ENCODE data around the gene CIP2A.

DNA sequence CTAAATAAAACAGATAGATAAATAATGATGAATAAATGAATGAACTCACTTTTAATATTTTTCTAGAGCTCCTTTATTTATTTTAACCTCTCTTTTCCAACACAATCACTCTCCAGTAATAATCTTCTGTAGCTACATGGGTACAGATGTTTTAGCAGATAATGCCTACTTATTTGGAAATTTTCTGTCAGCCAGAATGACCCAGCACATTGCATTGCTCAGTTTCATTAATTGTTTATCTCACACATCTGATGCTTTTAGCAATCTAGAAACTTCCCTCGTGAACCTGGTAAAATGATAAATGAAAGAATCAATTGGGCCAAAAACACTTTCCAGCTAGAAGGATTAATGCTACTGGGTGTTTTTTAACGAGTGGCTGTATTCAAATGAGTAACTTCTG is 64.0 kb downstream of the CIP2A start:
- no peak for TF ChIP-seq SMC3 (IDR thresholded peaks at IDR 0.05; ENCODE audit: low read depth, low read length)
- TF ChIP-seq, protein P1, sequence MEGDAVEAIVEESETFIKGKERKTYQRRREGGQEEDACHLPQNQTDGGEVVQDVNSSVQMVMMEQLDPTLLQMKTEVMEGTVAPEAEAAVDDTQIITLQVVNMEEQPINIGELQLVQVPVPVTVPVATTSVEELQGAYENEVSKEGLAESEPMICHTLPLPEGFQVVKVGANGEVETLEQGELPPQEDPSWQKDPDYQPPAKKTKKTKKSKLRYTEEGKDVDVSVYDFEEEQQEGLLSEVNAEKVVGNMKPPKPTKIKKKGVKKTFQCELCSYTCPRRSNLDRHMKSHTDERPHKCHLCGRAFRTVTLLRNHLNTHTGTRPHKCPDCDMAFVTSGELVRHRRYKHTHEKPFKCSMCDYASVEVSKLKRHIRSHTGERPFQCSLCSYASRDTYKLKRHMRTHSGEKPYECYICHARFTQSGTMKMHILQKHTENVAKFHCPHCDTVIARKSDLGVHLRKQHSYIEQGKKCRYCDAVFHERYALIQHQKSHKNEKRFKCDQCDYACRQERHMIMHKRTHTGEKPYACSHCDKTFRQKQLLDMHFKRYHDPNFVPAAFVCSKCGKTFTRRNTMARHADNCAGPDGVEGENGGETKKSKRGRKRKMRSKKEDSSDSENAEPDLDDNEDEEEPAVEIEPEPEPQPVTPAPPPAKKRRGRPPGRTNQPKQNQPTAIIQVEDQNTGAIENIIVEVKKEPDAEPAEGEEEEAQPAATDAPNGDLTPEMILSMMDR (conservative IDR thresholded peaks at IDR 0.05; ENCODE audit: low read depth, low read length): no peak
- TF ChIP-seq RCOR1 (IDR thresholded peaks at IDR 0.05; ENCODE audit: insufficient replicate concordance, low read length): no peak
- no peak for TF ChIP-seq CEBPB (IDR thresholded peaks at IDR 0.05; ENCODE audit: low read depth, low read length)
- TF ChIP-seq, protein P2, sequence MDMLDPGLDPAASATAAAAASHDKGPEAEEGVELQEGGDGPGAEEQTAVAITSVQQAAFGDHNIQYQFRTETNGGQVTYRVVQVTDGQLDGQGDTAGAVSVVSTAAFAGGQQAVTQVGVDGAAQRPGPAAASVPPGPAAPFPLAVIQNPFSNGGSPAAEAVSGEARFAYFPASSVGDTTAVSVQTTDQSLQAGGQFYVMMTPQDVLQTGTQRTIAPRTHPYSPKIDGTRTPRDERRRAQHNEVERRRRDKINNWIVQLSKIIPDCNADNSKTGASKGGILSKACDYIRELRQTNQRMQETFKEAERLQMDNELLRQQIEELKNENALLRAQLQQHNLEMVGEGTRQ (IDR thresholded peaks at IDR 0.05; ENCODE audit: low read depth, low read length): no peak
- TF ChIP-seq, protein P3, sequence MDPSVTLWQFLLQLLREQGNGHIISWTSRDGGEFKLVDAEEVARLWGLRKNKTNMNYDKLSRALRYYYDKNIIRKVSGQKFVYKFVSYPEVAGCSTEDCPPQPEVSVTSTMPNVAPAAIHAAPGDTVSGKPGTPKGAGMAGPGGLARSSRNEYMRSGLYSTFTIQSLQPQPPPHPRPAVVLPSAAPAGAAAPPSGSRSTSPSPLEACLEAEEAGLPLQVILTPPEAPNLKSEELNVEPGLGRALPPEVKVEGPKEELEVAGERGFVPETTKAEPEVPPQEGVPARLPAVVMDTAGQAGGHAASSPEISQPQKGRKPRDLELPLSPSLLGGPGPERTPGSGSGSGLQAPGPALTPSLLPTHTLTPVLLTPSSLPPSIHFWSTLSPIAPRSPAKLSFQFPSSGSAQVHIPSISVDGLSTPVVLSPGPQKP (IDR thresholded peaks at IDR 0.05; ENCODE audit: borderline replicate concordance, low read depth, low read length): no peak
- TF ChIP-seq POLR2A (IDR thresholded peaks at IDR 0.05; ENCODE audit: low read depth, low read length): no peak
- no peak for TF ChIP-seq RAD21 (IDR thresholded peaks at IDR 0.05; ENCODE audit: low read length)
- TF ChIP-seq RFX5 (IDR thresholded peaks at IDR 0.05; ENCODE audit: low read depth, low read length): no peak
- TF ChIP-seq MAZ (IDR thresholded peaks at IDR 0.05; ENCODE audit: borderline replicate concordance, low read depth, low read length): no peak
- no peak for TF ChIP-seq MXI1 (IDR thresholded peaks at IDR 0.05; ENCODE audit: borderline replicate concordance, low read depth, low read length)
